ENCODE data around the gene PPEF2.
"Not testable (repeated sequence)": the region's sequence is repeated elsewhere in the genome, so short reads cannot be mapped to it uniquely, and the experiment has no call there.

The PPEF2 gene

GRCh38 chr4:75892508-75892907 lies 9.7 kb downstream of the PPEF2 start:
- no peak for DNase-seq (ENCODE audit: low read depth)

DNA sequence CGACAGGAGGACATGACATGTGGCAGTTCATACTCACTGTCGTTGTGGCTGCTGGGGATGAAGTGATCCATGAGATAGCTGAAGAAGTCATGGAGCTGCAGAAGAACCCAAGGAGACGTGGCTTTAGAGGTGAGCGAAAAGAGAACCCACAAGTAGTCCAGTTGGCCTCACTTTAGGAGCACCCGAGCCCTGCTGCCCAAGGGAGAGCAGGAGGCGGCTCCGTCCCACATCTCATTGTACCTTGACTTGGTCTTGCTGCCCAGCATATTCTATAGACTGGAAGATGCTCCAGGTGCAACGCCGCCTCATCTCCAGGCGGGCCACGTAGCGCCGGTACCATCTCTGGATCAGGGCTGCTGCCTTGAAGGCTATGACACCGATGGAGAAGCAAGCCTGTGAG lies 10.6 kb downstream of the PPEF2 start:
- DNase-seq (ENCODE audit: low read depth) = no peak

GRCh38 chr4:75889537-75890199 lies 12.6 kb downstream of the PPEF2 start:
- no peak for DNase-seq (ENCODE audit: low read depth)

- no peak for DNase-seq (ENCODE audit: low read depth)
Measured at GRCh38 chr4:75886104-75886503, 16.1 kb downstream of the PPEF2 start.

- DNase-seq (ENCODE audit: low read depth) = no peak
Measured at GRCh38 chr4:75881476-75881875, 20.8 kb downstream of the PPEF2 start.

DNA sequence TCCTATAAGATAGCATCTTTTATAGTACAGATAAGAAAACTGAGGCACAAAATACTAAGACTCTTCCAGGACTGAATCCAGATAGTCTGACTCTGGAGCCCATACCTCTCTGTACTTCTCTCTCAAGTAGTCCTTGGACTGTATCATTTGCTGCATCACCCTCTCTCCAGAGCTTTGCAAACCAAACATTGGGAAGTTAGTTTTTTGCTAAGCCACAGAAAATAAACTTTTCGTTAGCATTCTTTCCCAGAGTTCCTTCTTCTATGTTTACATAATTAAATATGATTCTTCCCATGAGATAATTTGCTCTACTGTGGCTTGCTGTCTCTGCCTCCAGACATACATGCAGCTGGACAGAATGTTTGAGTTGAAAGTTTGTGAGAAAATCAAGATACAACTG lies 22.0 kb downstream of the PPEF2 start:
- no peak for DNase-seq (ENCODE audit: low read depth)

- DNase-seq (ENCODE audit: low read depth) = no peak
Measured at GRCh38 chr4:75878246-75878756, 24.0 kb downstream of the PPEF2 start.

DNA sequence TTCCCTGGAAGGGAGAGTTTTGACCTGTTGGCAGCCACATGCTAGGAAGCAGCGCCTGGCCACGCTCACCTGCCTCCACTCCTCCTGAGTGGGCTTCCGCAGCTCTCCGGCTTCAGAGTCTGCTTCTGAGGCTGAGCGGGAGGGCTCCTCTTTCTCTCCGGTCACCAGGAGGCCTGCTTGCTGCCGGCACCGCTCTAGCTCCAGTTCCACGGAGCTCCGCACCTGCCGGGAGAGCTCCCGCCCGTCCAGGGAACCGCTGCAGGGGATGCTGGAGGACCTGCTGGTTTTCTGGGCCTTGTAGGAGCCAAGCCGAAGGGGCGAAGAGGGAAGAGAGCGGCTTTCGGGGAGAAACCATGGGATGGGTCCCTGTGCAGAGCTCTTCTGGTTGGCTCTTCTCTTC lies 26.0 kb downstream of the PPEF2 start:
- DNase-seq (ENCODE audit: low read depth) = no peak

DNA sequence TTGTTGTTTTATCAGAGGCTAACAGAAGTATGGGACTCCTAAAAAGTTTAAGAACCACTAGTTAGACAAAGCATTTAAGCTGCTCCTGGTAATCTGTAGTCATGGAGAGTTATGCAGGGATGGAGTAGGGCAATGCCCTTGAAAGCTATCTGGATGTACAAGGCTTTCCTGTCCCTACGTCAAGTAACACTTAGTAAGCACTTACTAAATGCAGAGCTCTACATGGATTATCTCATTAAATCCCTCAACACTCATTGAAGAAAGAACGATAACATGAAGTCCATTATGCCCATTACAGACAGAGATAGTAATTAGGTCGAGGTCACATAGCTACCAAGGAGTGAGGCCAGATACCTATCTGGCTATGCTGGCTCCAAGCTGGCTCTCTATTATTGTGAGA lies 33.2 kb downstream of the PPEF2 start:
- no peak for DNase-seq (ENCODE audit: low read depth)

- DNase-seq (ENCODE audit: low read depth) = no peak
Measured at GRCh38 chr4:75867130-75867529, 35.1 kb downstream of the PPEF2 start.

DNA sequence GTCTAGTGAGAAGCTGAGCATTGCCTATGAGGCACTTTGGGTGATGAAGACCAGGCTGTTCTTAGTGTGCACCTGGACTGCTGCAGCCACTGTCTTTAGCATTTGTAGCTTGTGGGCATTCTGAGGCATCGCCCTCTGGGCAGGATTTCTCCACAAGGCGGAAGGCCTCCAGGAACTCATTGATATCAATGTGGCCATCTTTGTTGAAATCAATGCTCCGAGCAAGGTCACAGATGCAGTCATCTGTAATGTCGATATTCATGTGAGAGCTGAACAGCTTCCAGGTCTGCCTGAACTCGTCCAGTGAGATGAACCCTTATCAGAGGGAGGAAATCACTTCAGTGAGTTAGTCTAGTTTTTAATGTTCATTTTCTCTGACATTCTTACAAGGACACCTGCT lies 41.6 kb downstream of the PPEF2 start:
- DNase-seq (ENCODE audit: low read depth) = no peak

DNA sequence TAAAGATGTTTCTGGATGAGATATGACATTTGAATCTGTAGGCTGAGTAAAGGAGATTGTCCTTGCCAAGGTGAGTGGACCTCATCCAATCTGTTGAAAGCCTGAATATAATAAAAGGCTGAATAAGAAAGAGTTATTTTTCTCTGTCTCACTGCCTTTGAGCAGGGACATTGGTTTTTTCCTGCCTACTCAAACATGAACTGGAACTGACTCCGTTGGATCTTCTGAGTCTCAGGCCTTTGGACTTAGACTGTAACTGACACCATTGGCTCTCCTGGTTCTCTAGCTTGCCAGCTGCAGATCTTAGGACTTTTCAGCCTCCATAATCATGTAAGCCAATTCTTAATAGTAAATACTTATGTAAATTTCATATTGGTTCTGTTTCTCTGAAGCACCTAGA lies 43.5 kb downstream of the PPEF2 start:
- DNase-seq (ENCODE audit: low read depth) = no peak

DNA sequence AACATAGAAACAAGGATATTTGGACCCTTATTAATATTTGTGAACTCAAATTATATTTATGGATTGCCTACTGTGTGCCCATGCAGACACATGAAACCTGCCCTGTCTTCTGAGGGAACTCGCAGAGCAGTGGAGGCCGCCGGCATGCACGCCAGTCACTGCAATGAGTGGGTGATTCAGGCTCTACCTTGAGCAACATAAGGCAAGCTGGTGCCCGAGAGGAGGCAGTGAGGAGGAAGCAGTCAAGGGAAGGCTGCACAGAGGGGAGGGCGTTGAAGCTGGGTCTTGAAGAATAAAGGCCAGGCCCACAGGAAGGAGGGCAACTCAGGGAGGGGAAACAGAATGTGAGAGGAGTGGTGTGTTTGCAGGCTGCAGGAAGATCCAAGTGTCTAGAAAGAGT lies 52.8 kb downstream of the PPEF2 start:
- no peak for DNase-seq (ENCODE audit: low read depth)

DNA sequence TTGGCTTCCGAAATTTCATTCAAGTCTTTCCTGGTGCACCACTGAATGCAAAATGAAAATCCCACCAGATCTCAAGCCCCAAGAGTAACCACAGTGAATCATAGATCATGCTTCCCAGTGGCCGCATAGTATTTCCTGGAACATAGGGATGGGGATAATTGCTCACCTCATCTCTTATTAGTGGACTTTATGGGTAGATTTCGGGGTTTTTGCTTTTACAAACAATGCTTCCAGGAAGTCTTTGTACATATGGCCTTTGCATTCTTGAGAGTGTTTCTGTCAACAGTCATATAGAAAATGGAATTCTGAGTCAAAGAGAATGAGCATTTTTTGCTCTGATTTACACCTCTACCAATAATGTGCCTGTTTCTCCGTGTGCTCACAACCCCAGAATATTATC lies 53.4 kb downstream of the PPEF2 start:
- no peak for DNase-seq (ENCODE audit: low read depth)

GRCh38 chr4:75848171-75848760 lies 54.0 kb downstream of the PPEF2 start:
- DNase-seq (ENCODE audit: low read depth) = not testable (repeated sequence)

- DNase-seq (ENCODE audit: low read depth) = no peak
Measured at GRCh38 chr4:75845992-75846391, 56.3 kb downstream of the PPEF2 start.

DNA sequence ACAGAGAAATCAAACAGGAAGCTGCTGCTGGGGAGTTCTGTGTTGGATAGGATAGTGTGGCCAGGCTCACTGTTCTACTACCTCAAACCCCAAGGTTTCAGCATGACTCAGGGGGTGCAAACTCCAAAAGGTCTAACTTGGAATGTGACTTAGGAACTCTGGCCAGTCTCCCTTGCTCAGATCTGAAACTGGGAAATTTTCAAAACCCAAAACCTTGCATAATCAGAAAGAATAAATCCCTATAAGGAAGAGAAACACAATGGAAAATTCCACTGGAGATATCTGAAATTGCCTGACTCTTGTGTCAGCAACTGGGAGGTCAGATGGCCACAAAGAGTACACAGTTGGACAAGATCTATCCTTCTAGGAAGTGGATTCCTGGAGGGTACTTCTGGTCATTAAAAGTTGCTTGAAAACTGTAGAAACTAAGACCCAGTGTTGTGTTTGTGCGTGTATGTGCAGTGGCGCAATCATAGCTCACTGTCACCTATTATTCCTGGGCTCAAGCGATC lies 58.0 kb downstream of the PPEF2 start:
- DNase-seq (ENCODE audit: low read depth) = no peak

GRCh38 chr4:75843596-75843995 lies 58.7 kb downstream of the PPEF2 start:
- no peak for DNase-seq (ENCODE audit: low read depth)

GRCh38 chr4:75841641-75842520 lies 60.4 kb downstream of the PPEF2 start:
- no peak for DNase-seq (ENCODE audit: low read depth)

DNA sequence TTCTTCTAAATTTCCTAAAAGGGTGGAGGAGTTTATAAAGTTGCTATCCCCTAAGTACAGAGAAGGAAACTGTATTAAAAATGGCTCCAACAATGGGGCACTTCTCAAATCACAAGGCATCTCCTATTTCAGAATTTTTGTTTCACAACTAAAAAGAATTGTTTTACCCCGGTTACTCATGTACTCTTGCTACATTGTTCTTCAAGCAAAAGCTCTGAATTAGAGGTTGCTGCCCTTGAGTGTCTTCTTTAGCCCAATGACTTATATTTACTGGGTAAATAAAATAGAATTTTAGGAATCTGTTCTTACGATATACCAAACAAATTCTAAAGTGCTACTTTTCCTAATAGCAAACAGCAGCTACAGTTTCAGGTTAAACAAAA lies 67.5 kb downstream of the PPEF2 start:
- DNase-seq (ENCODE audit: low read depth) = no peak

DNA sequence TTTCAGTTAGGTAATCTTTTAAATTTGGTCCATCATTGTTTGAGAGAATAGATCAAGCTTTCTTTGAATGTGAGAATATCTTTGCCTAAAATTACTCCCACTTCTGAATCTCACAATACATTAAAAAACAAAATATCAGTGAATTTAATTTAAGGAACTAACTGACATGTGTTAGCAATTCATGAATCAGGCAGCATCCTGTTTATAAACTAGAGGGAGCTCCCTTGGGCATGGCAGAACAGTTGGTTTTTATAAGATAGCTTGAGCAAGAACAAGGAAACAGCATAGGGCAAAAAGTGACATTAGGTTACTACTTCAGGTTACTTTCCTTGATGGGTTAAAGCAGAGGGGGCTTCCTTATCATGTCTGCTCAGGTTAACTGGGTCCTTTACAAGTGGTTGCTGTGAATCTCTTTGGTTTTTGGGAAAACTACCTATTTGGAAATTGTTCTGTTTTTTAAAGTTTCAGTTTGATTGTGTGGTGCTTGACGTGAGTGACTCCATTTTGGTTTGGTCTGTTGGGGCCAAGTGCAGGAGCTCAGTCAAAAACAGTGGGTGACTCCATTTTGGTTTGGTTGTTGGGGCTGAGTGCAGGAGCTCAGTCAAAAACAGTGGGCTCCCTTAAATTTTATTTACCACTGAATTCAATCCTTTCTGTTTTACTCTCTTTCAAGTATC lies 68.0 kb downstream of the PPEF2 start:
- no peak for DNase-seq (ENCODE audit: low read depth)

DNA sequence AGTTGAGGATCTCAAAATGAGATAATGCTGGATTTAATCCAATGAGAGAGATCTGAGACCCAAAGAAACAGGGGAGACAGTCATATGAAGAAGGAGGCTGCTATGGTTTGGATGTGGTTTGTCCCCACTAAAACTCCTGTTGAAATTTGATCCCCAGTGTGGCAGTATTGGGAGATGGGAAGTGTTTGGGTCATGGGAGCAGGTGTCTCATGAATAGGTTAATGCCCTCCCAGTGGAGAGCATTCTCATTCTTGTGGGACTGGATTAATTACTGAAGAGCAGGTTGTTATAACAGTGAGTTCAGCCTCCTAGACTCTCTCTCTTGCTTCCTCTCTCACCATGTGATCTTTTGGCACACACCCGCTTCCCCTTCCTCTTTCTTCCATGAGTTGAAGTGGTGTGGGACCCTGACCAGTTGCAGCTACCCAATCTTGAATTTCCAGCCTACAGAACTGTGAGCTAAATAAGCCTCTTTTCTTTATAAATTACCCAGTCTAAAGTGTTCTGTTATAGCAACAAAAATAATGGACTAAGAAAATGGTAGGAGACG lies 70.3 kb downstream of the PPEF2 start:
- no peak for DNase-seq (ENCODE audit: low read depth)

Measured in stimulated activated CD8-positive, alpha-beta memory T cell treated with anti-CD3 and anti-CD28 coated beads, Interleukin-12 subunit alpha, Interleukin-12 subunit beta, amount 100 ng/mL, for 1 hour (primary cell).